Measurements from ENCODE around the gene ZNF485.
"Not testable (repeated sequence)": the region's sequence is repeated elsewhere in the genome, so short reads cannot be mapped to it uniquely, and the experiment has no call there.

Gene ZNF485

DNA sequence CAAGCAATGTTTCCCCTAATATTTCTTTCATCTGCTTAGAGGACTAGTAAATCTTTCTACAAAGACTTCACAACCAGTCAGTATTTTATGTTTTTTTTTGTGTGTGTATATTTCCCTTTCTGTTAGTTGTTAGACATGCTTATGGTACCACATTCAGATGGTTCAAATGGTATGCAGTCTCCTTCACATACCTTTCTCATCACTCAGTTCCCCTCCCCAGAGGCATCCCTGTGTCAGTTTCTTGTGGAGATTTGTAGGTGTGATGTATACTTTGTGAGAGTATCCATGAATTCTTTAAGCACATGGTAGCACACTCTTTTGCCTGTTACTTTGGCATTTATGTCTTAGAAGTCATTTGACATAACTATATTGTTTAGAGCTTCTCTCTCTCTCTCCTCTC is 4.4 kb downstream of the ZNF485 start:
- Histone ChIP-seq H3K9ac (ENCODE audit: low read depth, low read length) (no peak overlapping the region), H3K27me3 (ENCODE audit: control insufficient read depth, insufficient read depth, low read length) (no peaks in the 10 kb centered on the region), H3K4me1 (ENCODE audit: control insufficient read depth, insufficient read depth, low read length) (peaks cover 20% of the 10 kb centered on the region), H3K4me2 (ENCODE audit: low read length) (no peak overlapping the region), H3K4me3 (ENCODE audit: low read length) (no peak overlapping the region), H3K36me3 (ENCODE audit: insufficient read depth, low read length) (peaks cover 9% of the 10 kb centered on the region), H3K9me3 (replicated peaks; ENCODE audit: low read length) (peaks cover 10% of the 10 kb centered on the region)

DNA sequence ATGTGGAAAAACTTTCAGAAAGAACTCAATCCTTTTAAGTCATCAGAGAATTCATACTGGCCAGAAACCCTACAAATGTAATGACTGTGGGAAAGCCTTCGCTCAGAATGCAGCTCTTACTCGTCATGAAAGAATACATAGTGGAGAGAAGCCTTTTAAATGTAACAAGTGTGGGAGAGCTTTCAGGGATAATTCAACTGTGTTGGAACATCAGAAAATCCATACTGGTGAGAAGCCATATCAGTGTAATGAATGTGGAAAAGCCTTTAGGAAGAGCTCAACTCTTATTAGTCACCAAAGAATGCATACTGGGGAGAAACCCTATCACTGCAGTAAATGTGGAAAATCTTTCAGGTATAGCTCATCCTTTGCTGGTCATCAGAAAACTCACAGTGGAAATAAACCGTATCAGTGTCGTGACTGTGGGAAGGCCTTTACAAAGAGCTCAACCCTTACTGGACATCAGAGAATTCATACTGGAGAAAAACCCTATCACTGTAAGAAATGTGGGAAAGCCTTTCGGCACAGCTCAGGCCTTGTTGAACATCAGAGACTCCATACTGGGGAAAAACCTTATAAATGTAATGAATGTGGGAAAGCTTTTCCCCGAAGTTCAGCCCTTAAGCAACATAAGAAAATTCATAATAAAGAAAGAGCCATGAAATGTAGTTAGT is 10.6 kb downstream of the ZNF485 start:
- no peak overlapping the region for H3K4me3 ChIP-seq (ENCODE audit: low read length)
- peaks cover 12% of the 10 kb centered on the region for H3K4me1 ChIP-seq (ENCODE audit: control insufficient read depth, insufficient read depth, low read length)
- peaks cover 39% of the 10 kb centered on the region for H3K9me3 ChIP-seq (replicated peaks; ENCODE audit: low read length)
- no peaks in the 10 kb centered on the region for H3K27me3 ChIP-seq (ENCODE audit: control insufficient read depth, insufficient read depth, low read length)
- no peak overlapping the region for H3K4me2 ChIP-seq (ENCODE audit: low read length)
- H3K9ac ChIP-seq (ENCODE audit: low read depth, low read length) = no peak overlapping the region
- peaks cover 21% of the 10 kb centered on the region for H3K36me3 ChIP-seq (ENCODE audit: insufficient read depth, low read length)

DNA sequence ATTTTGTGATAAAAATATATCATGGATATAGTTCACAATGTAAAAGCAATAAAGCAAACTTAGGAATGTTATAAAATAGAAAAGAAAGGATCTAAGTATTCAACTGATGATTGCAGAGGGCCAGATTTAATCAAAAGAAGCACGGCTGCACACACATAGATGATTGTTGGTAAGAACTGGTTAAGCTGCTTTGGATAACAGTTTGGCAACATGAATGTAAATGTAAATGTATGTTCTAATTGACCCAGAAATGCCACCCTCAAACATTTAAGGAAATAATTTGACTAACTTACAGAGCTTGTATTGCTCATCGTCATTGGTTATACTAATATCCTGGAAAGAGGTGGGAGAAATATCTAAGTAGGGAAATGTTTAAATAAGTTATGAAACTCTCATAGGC is 13.1 kb downstream of the ZNF485 start:
- H3K9me3 ChIP-seq (replicated peaks; ENCODE audit: low read length) = peaks cover 35% of the 10 kb centered on the region
- no peak overlapping the region for H3K4me2 ChIP-seq (ENCODE audit: low read length)
- no peaks in the 10 kb centered on the region for H3K27me3 ChIP-seq (ENCODE audit: control insufficient read depth, insufficient read depth, low read length)

DNA sequence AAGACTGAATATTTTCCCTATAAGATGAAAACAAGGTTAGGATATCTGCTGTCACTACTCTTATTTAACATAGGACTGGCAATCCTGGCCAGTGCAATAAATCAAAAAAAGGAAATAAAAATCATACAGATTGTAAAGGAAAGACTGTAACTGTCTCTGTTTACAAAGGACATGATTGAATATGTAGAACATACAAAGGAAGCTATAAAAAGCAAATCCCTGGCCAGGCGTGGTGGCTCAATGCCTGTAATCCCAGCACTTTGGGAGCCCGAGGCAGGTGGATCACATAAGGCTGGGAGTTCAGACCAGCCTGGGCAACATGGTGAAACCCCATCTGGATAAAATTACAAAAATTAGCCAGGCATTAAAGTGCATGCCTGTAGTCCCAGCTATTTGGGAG is 15.8 kb downstream of the ZNF485 start:
- H3K9me3 ChIP-seq (replicated peaks; ENCODE audit: low read length) = peaks cover 15% of the 10 kb centered on the region
- H3K9ac ChIP-seq (ENCODE audit: low read depth, low read length) = no peak overlapping the region
- H3K36me3 ChIP-seq (ENCODE audit: insufficient read depth, low read length) = peaks cover 2% of the 10 kb centered on the region
- no peak overlapping the region for H3K4me2 ChIP-seq (ENCODE audit: low read length)
- H3K4me1 ChIP-seq (ENCODE audit: control insufficient read depth, insufficient read depth, low read length) = no peaks in the 10 kb centered on the region
- H3K4me3 ChIP-seq (ENCODE audit: low read length) = no peak overlapping the region
- no peaks in the 10 kb centered on the region for H3K27me3 ChIP-seq (ENCODE audit: control insufficient read depth, insufficient read depth, low read length)

More for the DNA sequence above, 13.1 kb downstream of the ZNF485 start:
- Histone ChIP-seq H3K9ac (ENCODE audit: low read depth, low read length) (no peak overlapping the region), H3K4me3 (ENCODE audit: low read length) (no peak overlapping the region), H3K36me3 (ENCODE audit: insufficient read depth, low read length) (peaks cover 21% of the 10 kb centered on the region), H3K4me1 (ENCODE audit: control insufficient read depth, insufficient read depth, low read length) (no peaks in the 10 kb centered on the region)

DNA sequence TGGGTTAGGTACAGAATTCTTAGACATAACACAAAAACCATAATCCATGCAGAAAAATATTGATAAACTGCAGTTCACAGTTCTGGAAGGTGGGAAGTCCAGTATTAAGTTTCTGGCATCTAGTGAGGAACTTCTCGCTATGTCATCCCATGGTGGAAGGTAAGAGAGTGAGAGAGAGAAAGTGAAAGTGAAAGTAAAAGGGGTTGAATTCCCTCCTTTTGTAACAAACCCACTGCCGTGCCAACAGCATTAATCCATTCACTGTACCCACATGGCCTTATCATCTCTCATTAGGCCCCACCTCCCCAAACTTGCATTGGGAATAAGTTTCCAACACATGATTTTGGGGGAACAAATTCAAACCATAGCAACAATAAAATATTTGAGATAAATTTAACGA is 17.1 kb downstream of the ZNF485 start:
- Histone ChIP-seq H3K9ac (ENCODE audit: low read depth, low read length) (no peak overlapping the region), H3K4me1 (ENCODE audit: control insufficient read depth, insufficient read depth, low read length) (no peaks in the 10 kb centered on the region), H3K9me3 (replicated peaks; ENCODE audit: low read length) (peaks cover 7% of the 10 kb centered on the region), H3K4me3 (ENCODE audit: low read length) (peak overlapping the region; percentile 53), H3K4me2 (ENCODE audit: low read length) (peak overlapping the region; percentile 48), H3K27me3 (ENCODE audit: control insufficient read depth, insufficient read depth, low read length) (no peaks in the 10 kb centered on the region), H3K36me3 (ENCODE audit: insufficient read depth, low read length) (no peaks in the 10 kb centered on the region)

DNA sequence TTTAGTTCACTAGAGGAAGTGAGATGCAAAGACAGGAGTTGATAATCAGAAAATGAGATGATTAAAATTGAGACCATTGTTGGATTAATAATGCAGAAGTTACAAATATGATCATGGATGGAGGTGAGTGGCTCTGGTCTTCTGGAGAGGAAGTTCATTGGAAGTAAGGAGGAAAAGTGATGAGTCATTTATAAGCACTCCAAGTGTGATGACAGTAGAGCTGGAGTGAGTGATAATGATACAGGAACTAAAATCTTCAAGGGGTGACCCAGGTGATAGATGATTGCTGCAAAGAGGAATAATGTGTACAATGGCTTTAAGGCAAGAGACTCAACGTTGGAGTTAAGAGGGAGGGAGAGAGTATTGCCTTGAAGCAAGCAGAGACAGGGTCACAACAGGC is 21.7 kb downstream of the ZNF485 start:
- Histone ChIP-seq H3K27me3 (ENCODE audit: control insufficient read depth, insufficient read depth, low read length) (no peaks in the 10 kb centered on the region), H3K9ac (ENCODE audit: low read depth, low read length) (no peak overlapping the region), H3K9me3 (replicated peaks; ENCODE audit: low read length) (no peaks in the 10 kb centered on the region)

DNA sequence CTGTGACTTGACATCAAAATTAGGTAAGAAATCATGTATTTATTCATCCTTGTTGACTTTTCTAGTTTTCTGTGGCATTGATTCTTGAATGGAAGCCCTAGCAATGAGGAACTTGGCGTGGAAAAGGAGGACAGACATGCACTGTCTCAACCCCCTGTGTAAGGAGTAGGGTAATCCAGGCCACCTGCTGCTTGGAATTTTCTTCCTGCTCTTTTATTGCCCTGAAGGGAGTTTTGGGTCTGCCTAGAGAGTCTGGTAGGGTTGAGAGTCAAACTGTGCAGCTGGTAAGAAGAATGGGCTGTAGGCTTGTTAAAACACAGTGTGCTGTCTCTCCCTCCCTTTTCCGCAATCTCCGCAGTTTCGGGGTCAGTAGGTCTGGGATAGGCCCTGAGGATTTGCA is 22.7 kb downstream of the ZNF485 start:
- no peak overlapping the region for H3K9ac ChIP-seq (ENCODE audit: low read depth, low read length)
- H3K4me2 ChIP-seq (ENCODE audit: low read length) = no peak overlapping the region
- no peak overlapping the region for H3K4me3 ChIP-seq (ENCODE audit: low read length)
- H3K36me3 ChIP-seq (ENCODE audit: insufficient read depth, low read length) = no peaks in the 10 kb centered on the region
- no peaks in the 10 kb centered on the region for H3K27me3 ChIP-seq (ENCODE audit: control insufficient read depth, insufficient read depth, low read length)
- no peaks in the 10 kb centered on the region for H3K9me3 ChIP-seq (replicated peaks; ENCODE audit: low read length)
- H3K4me1 ChIP-seq (ENCODE audit: control insufficient read depth, insufficient read depth, low read length) = no peaks in the 10 kb centered on the region

More for the DNA sequence above, 21.7 kb downstream of the ZNF485 start:
- Histone ChIP-seq H3K4me1 (ENCODE audit: control insufficient read depth, insufficient read depth, low read length) (no peaks in the 10 kb centered on the region), H3K4me2 (ENCODE audit: low read length) (no peak overlapping the region), H3K4me3 (ENCODE audit: low read length) (no peak overlapping the region), H3K36me3 (ENCODE audit: insufficient read depth, low read length) (no peaks in the 10 kb centered on the region)

DNA sequence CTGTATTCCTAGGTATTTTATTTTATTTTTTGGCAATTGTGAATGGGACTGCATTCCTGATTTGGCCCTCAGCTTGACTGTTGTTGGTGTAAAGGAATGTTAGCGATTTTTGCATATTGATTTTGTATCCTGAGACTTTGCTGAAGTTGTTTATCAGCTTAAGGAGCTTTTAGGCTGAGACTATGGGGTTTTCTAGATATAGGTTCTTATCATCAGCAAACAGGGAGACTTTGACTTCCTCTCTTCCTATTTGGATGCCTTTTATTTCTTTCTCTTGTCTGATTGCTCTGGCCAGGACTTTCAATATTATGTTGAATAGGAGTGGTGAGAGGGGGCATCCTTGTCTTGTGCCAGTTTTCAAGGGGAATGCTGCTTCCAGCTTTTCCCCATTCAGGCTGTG is 29.6 kb downstream of the ZNF485 start:
- H3K9me3 ChIP-seq (replicated peaks; ENCODE audit: low read length); H3K9ac ChIP-seq (ENCODE audit: low read depth, low read length); H3K4me3 ChIP-seq (ENCODE audit: low read length); H3K27me3 ChIP-seq (ENCODE audit: control insufficient read depth, insufficient read depth, low read length); H3K4me2 ChIP-seq (ENCODE audit: low read length); H3K4me1 ChIP-seq (ENCODE audit: control insufficient read depth, insufficient read depth, low read length); H3K36me3 ChIP-seq (ENCODE audit: insufficient read depth, low read length): not testable (repeated sequence)

DNA sequence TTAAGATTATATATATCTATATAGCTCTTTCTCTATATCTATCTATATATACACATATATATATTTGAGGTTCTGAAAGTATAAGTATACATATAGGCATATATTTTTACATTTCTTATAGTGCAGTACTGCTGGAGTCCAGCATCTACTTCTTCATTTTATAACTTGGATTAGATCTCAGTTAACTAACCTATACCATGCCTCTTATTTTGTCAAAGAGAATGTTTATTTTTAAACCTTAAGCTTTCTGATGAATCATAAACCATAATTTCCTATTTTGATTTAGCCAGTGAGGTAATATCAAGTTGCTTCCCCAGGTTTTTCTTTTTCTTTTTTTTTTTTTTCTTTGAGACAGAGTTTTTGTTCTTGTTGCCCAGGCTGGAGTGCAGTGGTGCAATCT is 34.4 kb downstream of the ZNF485 start:
- H3K9ac ChIP-seq (ENCODE audit: low read depth, low read length) = no peak overlapping the region
- H3K36me3 ChIP-seq (ENCODE audit: insufficient read depth, low read length) = peaks cover 37% of the 10 kb centered on the region
- no peaks in the 10 kb centered on the region for H3K27me3 ChIP-seq (ENCODE audit: control insufficient read depth, insufficient read depth, low read length)
- peaks cover 41% of the 10 kb centered on the region for H3K9me3 ChIP-seq (replicated peaks; ENCODE audit: low read length)
- no peak overlapping the region for H3K4me3 ChIP-seq (ENCODE audit: low read length)
- H3K4me2 ChIP-seq (ENCODE audit: low read length) = no peak overlapping the region
- H3K4me1 ChIP-seq (ENCODE audit: control insufficient read depth, insufficient read depth, low read length) = no peaks in the 10 kb centered on the region

DNA sequence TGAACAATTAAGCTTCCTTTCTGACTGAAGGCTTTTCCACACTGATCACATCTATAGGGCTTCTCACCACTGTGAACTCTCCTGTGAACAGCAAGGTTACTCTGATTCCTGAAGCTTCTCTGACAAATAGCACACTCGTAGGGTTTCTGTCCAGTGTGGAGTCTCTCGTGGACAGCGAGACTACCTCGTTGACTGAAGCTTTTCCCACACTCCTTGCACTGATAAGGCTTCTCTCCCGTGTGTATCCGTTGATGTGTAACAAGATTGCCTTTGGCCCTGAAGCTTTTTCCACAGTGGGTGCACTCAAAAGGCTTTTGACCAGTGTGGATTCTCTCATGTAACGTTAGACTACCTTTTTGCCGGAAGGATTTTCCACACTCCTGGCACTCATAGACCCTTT is 38.0 kb downstream of the ZNF485 start:
- no peak overlapping the region for H3K9ac ChIP-seq (ENCODE audit: low read depth, low read length)
- H3K4me1 ChIP-seq (ENCODE audit: control insufficient read depth, insufficient read depth, low read length) = peaks cover 3% of the 10 kb centered on the region
- peaks cover 51% of the 10 kb centered on the region for H3K9me3 ChIP-seq (replicated peaks; ENCODE audit: low read length)
- H3K4me2 ChIP-seq (ENCODE audit: low read length) = no peak overlapping the region
- no peaks in the 10 kb centered on the region for H3K27me3 ChIP-seq (ENCODE audit: control insufficient read depth, insufficient read depth, low read length)
- no peak overlapping the region for H3K4me3 ChIP-seq (ENCODE audit: low read length)
- H3K36me3 ChIP-seq (ENCODE audit: insufficient read depth, low read length) = peaks cover 47% of the 10 kb centered on the region

DNA sequence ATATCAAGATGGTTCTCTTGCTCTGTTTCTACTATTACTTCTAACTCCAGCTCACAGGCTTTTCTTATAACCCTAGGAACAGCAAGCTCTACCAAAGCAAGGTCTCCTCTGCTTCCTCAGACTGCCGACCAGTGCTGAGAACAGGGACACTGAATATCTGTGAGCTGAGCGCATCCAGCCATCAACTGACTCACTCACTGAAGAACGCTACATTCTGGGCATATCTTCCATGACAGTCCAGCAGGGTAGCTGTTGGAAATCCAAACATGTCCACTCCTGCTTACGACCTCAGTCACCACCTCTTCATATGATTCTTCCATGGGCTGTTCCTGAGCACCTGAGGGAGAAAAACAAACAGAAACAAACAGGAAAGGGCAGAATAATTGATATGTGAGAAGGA is 39.6 kb downstream of the ZNF485 start:
- Histone ChIP-seq H3K27me3 (ENCODE audit: control insufficient read depth, insufficient read depth, low read length) (no peaks in the 10 kb centered on the region), H3K36me3 (ENCODE audit: insufficient read depth, low read length) (peaks cover 47% of the 10 kb centered on the region), H3K4me1 (ENCODE audit: control insufficient read depth, insufficient read depth, low read length) (peaks cover 3% of the 10 kb centered on the region), H3K9me3 (replicated peaks; ENCODE audit: low read length) (peaks cover 51% of the 10 kb centered on the region), H3K4me3 (ENCODE audit: low read length) (no peak overlapping the region), H3K9ac (ENCODE audit: low read depth, low read length) (no peak overlapping the region), H3K4me2 (ENCODE audit: low read length) (no peak overlapping the region)

DNA sequence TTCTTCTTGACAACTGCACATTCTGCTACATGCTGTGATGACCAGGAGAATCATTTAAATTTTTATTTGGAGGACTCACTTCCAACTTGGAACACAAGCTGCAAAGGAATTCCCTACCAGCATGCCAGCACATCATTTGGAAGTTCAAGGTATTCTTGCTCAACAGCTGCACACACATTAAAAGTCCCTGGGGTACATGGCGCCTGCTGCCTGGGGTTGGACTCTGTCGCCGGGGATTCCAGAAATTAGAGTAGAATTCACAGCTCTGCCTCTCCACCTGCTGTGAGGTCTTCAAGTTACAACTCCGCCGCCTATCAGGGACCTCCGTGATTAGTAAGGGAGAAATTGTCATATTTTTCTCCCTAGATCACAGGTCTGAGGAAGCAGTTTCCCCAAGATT is 41.3 kb downstream of the ZNF485 start:
- Histone ChIP-seq H3K9me3 (replicated peaks; ENCODE audit: low read length) (peaks cover 38% of the 10 kb centered on the region), H3K9ac (ENCODE audit: low read depth, low read length) (peak overlapping the region; percentile 97), H3K36me3 (ENCODE audit: insufficient read depth, low read length) (peaks cover 40% of the 10 kb centered on the region), H3K27me3 (ENCODE audit: control insufficient read depth, insufficient read depth, low read length) (no peaks in the 10 kb centered on the region), H3K4me2 (ENCODE audit: low read length) (peak overlapping the region; percentile 93), H3K4me3 (ENCODE audit: low read length) (peak overlapping the region; percentile 93), H3K4me1 (ENCODE audit: control insufficient read depth, insufficient read depth, low read length) (peaks cover 3% of the 10 kb centered on the region)
